Activated CD4-positive, alpha-beta T cell treated with anti-CD3 and anti-CD28 coated beads, Interleukin-2, amount 50 U/mL, for 16 hours (primary cell): ENCODE measurements around the gene CCDC177.
A peak's percentile ranks its signal among the peaks of the same experiment; 100 is the strongest.
"Not testable (repeated sequence)": the region's sequence is repeated elsewhere in the genome, so short reads cannot be mapped to it uniquely, and the experiment has no call there.

Experiments
- DNase-seq: peaks from one replicate; pipeline ENCODE4 v3.0.0-alpha.2; 2020

The CCDC177 gene

DNA sequence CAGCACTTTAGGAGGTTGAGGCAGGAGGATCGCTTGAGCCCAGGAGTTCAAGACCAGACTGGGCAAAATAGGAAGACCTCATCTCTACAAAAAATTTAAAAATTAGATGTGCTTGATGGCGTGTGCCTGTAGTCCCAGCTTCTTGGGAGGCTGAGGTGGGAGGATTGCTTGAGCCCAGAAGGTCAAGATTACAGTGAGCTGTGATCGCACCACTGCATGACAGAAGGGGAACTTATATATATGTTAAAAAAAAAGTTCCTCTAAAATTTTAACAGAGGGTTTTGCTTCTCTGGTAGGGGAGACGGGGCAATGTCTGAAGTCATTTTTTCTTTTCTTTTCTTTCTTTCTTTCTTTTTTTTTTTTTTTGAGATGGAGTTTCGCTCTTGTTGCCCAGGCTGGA, 24.8 kb upstream of the CCDC177 start:
- not testable (repeated sequence) for DNase-seq

DNA sequence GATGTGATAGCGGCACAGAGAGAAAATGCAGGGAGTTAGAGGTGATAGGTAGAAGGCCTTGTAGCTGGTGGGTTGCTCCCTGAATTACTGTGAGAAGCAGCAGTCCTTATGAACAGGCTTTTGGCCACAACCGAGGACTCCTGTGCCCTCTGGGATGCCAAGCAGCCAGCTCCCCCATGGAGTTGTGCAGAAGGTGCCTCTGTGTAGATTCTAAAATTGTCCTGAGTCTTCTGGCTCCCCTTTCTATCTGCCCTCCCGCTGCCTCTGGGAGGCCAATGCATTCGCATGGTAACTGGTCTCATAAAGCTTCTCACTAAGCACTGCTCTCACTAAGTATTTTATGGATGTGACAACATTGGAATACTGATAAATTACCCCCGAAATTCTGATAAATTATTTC, 20.7 kb upstream of the CCDC177 start:
- no peak for DNase-seq

DNA sequence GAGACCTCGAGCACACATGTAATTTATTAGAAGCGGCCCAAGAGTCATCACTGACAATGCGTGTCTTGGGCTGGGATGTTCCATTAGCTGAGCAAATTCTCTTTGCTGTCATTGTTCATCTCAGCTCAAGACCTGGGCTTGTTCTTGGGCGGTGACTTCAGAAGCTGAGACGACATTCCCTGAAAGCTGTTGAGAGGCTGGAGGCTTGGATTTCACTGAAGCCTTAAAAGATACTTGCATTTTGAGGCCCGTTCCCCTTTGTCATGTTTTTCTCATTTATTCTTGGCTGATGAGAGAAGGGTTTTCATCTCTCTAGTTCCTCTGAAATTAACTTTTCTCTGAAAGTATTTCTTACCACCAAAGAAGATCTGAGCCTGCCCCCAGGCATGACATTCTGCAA, 20.2 kb upstream of the CCDC177 start:
- DNase-seq, result no peak

DNA sequence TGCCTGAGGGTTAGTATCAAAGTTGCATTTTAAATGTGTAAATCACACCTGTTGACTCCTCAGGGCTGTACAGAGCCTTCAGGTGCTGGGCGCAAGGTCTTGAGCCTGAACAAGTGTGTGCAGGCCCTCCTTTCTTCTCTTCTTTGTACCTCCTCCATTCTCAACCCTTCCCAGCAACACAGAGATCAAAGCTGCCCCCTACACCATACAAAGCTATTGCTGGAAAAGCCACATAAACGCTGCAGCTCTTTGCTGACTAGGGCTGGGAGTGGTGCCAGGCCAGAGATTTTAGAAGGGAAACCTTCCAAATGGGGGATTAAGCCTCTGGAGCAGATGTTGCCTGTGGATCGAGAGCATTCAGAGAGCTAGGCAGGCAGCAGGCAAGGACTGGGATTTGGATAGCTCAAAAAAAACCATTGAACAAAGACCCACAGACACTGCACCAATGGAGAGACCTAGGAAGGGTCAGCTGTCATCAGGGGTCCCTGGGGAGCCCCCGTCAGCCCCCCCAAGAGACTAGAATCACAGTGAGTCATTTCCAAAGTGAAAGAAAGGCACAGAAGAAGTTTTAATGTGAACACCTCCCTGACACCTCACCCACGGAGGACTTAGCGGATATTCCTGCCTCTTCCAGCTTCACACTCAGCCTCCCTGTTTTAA, 18.5 kb upstream of the CCDC177 start:
- no peak for DNase-seq

DNA sequence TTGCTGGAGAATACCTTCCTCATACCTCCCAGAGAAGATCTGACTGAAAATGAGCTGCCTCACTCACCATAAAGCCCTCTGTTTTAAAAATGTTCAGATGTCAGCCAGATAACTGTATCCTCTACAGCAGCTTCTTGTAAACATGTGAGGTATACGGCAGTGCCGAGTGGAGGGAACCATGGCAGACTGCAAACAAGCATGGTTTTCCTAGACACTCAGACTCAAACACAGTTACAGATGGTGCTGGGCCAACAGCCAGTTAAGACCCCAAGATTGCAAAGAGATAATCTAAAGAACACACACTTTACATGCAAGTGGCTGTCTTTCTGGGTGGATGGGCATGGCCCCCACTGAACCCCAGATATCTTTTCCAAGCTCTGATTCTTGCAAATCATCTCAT, 16.6 kb upstream of the CCDC177 start:
- no peak for DNase-seq

DNA sequence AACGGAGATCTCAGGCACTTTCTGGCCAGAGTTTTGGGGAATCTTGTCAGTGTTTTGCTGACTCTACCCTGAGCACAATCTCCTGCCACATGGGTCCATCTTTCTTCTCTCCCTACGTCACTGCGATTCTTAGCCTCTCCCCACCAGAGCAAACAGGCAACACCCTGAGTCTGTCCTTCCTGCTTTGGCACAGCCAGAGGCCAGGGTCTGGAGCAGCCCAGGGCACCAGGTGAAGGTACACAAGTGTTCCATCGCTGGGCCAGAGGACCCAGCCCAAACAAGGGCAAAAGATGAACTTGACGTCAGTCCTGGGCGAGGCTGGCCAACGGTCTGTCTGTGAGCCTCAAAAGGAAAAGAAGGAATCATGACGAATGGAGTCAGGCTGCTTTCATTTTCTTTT, 12.7 kb upstream of the CCDC177 start:
- DNase-seq, result no peak

DNA sequence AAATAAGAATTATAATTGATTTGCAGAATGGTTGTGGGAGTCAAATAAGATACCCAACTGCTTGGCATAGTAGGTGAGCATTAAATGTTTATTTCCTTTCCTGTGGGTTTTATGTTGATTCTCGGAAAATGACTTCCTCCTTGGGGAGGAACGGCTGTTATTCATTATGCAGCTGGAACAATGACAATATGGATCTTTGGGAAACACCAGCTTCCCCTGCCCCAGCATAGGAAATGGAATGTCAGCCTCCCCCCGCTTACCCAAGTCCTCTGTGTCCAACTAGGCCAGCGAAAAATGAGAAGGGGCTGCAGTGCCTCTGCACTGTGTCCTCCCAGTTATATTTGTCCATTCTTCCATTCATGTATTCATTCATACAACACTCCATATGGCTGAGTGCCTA, 11.7 kb upstream of the CCDC177 start:
- DNase-seq, result no peak

DNA sequence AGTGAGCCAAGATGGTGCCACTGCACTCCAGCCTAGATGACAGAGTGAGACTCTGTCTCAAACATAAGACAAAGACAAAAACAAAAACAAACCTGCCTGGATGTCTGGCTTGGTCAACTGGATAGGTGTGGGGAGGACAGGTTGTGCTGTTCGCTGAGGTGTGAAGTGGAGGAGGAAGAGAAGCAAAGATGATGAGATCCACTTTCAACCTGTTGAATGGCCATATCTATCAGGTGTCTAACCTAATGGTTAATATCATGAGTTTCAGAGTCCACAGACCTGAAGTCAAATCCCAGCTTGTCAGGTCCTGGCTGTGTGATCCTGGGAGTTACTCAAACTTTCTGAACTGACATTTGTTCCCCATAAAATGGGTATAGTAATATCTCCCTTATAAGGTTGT, 9.7 kb upstream of the CCDC177 start:
- DNase-seq, result no peak

DNA sequence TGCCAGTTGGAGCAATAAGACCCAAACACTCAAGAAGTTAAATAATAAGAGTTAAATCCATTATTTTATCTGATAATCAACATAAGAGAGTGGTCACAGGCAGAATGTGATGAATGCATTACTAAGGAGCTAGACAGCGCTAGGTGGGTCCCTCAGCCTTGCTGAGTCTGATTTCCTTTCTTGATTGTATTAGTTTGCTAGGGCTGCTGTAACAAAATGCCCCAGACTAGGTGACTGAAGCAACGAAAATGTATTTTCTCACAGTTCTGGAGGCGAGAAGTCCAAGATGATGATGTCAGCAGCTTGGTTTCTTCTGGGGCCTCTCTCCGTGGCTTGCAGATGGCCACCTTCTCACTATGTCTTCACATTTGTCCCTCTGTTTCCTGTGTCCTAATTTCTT, 8.2 kb upstream of the CCDC177 start:
- DNase-seq, result no peak

DNA sequence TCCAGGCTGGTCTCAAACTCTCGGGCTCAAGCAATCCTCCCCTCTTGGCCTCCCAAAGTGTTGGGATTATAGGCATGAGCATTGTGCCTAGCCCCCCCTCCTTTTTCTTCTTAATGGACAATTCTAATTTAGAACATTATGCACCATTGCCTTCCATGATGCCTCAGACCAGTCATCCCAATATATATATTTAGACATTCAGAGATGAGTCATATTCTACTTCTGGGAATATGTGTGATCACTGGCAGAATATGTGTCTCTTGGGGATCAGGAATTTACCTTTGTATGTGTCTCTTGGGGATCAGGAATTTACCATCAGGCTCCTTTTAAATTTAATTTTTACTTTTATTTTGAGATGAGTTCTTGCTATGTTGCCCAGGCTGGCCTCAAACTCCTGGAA, 7.5 kb upstream of the CCDC177 start:
- DNase-seq, result no peak

DNA sequence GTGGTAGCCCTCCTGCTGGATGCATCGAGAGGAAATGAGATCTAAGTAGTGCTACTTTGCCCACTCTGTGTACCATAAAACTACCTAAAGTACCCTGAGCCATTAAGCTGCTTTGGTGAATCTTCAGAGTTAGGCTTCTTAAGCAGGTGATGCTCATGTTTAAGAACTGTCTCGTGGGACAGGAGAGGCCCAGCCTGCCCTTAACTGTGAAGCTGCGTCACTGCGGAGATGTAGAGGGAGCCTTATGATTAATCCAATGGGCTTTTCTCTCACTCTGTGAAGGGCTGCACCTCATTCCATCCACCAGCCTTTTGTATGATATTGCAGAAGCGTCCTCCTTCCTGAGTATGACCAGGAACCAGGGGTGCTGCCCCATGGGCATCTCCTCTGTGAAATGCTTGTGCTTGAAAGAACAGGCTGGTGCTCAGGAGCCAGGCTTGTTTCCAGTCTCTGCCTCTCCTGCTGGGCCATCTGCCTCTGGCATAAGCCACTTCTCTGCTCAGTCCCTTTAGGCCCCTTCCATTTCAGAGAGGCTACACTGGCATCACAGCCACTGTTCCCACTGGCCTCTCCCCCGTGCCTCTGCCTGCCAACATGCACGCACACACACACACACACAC, 6.8 kb upstream of the CCDC177 start:
- DNase-seq, result no peak

DNA sequence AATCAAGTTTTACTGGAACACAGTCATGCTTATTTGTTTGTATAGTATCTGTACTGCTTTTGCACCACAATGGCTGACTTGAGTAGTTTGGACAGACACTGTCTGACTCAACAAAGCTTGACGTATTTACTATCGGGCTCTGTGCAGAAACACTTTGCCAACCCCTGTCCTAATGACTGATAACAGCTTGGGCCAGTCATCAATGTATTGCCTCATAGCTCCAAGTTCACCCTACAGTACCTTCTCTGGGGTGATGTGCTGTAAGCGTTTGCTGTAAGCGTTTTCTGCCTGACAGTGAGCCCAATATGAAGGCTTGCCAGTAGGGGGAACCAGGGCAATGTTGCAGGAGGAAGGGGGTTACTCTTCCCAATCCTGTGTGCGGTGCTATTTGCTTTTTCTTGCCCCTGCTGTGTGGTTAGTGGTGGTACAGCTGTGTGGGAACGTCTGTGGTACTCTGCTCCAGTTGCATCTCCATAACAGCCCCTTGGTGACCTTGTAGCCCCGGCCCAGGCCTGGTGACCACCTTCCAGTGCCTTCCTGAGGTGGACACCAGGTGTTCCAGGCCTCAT, 5.4 kb upstream of the CCDC177 start:
- DNase-seq, result peak; percentile 32

DNA sequence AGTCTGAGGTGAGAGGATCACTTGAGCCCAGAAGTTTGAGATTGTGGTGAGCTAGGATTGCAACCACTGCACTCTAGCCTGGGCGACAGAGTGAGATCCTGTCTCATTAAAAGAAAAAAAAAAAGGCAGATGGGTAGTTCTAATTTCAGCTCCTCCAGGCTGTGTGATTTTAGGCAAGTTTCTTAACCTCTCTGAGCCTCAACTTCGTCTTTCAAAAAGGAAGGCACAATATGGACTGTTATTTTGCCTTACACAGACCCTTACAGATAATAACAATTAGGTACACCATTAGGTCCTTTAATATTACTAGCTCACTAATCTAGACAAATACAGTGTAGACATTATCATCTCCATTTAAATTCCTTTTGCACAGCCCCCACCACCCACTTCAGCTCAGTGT, 4.8 kb upstream of the CCDC177 start:
- DNase-seq, result no peak

DNA sequence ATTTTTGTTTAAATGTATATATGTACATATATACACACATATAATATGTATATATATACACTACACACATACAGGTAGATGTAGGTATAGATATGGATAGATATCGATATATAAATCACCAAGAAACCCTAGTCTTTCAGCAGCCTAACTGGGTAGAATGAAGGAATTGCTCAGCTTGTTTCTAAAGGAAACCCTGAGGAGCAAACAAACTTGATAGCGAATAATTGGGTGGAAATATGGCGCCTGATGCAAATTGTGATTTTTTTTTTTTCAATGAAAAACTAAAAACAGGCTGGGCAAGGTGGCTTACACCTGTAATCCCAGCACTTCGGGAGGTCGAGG, 254 bp upstream of the CCDC177 start:
- DNase-seq, result no peak

DNA sequence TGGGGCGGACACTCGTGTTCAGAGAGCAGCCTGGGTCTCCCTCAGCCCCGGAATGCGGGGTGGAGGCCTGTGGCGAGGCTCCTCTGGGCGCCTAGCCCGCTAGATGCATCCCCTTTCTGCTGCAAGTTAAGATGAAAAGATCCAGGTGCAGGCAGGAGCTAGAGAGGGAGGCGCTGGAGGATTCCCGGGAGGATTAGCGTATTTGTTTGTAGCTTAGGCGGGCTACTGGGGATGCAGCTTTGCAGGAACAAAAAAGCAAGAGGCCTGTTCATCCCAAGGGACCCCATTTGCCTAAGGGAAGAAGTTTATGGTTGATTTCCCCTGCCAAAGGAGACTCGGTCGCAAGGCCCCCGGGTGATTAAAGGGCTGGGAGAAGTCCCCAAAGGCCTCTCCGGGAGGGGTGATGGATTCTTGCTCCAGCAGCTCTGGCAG, 824 bp downstream of the CCDC177 start:
- DNase-seq, result no peak

DNA sequence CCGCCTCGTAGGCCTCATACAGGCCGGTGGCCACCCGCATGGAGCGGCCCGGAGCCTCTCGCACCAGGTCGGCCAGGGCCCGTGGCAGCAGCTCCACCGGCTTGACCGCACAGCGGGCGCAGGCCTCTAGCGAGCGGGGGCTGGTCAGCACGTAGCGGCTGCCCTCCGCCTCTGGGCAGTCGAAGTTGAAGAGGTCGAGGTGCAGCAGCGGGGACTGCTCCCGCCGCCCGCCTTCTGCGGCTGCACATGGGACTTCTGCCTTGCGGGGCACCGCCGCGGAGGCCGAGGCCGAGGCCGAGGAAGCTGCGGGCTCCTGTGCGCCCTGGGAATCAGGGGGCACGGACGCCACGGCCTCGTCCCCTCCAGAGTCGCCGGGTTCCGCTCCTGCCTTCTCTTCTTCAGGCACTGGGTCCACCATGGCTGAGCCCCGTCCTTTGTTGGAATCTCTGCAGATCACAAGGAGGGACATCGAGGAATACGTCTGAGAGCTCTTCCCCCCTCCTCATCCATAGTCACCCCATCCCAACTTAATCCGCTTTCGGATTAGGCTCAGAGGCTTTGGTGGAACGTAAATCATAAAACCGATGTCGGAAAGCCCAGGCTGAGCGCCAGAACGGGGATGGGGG, 1.4 kb downstream of the CCDC177 start:
- DNase-seq, result no peak

DNA sequence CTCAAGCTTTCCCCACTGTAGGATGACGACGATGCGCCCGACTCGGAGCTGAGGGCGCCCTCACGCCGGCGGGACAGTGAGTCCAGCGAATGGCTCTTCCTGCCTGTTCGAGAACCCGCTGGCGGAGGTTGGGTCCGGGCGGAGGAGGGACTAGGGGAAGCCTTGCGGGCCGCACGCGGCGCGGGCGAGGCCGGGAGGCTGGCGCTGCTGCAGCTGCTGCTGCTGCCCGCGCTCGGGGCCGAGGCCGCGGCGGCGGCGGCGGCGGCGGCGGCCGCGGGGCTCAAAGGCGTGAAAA, 1.9 kb downstream of the CCDC177 start:
- DNase-seq, result no peak

DNA sequence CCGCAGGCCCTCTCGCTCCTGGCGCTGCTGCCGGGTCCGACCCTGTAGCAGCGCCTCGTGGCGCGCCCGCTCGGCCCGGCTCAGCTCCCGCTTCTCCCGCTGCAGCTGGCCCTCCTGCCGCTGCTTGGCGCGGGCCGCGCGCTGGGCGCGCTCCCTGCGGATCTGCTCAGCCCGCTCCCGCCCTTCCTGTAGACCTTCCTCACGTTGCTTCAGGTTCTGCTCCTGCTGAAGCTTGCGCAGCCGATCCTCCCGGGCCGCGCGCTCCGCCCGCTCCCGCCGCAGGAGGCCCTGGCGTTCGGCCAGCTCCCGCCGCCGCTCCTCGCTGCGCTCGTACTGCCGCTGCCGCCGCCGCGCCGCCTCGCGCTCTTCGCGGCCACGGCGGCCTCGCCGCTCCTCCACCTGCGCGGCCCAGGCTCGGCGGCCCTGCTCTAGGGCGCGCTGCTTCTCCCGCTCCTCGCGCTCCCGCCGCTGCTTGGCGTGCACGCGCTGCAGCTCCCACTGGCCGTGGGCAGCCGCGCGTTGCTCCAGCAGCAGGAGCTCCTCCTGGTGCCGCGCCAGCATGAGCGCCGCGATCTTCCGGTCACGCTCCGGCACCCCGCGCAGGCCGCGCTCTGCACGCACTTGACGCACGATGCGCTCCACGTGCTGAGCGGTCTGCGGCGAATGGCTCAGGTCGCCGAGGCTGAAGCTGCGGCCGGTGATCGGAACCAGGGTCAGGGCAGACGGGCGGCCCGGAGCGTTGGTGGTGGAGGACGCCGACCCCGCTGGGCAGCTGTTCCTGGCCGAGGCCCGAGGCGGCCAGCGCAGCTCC, 2.4 kb downstream of the CCDC177 start:
- DNase-seq, result no peak

DNA sequence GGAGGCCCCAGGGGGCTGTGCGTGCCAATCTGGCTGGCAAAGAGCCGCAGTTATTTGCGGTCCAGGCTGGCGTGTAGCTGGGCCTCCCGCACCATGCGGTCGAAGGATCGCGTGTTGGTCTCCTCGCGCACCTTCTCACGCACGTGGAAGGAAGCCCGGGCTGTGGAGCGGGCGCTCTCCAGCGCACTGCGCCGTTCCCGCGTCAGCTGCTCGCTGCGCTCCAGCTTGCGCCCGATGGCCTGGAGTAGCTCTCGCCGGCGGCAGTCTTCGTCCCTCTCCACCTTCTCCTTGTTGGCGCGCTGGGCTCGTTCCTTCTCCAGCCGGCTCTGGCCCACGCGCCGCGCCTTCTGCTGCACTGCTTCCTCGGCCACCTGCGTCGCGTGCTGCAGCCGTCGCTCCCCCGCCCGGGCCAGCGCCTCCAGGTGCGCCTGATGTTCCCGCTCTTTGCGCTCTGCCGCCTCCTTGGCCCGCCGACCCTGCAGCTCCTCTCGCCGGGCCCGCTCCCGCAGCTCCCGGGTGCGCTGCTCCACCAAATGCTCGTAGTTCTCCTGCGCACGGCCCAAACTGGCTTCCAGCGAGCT, 3.1 kb downstream of the CCDC177 start:
- no peak for DNase-seq

DNA sequence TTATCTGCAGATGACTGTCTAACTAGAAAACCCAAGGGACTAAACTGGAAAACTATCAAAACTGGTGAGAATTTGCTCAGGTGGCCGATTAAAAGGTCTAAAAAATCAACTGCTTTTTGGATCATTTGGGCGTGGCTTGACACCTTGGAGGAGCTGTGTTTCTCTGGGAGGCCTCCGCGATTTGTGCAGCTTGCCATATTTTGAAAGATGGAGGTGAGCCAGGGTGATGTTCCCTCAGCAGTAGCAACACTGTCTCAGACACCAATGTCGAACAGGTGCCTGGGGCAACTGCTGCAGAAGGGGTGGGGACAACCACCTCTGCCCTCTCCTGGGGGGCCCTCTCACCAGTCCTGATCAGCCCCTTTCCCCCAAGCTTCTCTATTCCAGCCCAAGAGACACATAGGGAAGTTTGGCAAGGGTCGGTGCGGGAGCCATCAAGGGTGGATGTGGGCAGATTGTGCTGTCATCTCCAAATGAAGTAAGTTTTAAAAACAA, 3.8 kb downstream of the CCDC177 start:
- no peak for DNase-seq

DNA sequence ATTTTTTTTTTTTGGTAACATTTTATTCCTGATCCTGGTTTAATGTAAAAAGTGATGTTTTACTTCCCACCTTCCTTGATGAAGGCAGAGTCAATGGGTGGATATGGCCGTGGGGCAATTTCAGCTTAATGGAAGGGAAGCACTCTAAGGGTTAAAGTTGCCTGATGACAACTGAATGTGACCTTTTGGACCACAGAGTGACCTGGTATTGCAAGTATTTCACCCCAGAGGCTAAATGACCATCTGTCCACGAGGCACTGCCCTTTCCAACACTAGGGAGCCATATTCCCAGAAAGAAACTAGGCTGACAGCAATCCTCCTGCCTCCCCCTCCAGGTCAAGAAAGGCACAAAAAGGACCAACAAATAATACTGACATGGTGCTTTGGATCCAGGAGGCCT, 4.8 kb downstream of the CCDC177 start:
- DNase-seq, result no peak

DNA sequence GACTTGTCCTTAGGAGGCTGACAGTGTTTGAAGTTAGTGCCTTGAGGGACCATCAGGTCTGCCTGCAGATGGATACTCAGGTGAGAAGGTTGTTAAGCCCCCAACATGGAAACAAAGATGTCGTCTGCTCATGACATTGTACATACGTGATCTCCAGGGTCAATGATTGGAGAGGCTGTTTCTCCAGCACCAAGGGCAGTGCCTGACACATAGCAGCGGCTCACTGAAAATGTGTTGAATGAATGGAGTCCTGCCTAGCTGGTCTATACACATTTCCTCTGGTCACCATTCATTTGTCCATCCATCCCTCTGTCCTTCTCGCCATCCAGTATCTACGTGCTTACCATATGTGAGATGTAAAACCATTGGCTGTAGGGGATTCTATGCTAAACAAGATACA, 7.1 kb downstream of the CCDC177 start:
- DNase-seq, result no peak

DNA sequence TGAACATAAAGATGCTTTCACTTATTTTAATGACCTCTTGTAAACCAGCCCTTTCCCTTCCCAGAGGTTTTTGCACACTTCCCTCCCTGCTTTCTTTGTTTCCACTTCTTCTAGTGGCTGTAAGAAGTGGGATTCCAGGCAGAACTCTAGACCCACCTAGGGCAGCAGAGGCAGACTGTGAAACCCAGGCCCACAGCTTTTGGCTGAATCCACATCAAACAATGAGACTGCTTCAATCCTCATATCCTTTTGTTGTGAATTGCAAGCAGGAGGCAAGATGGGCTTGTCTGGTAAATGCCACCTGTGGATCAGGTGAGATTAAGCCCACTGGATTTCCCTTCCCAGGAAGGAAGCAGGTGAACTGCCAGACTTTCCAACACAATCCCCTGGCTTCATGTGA, 12.8 kb downstream of the CCDC177 start:
- no peak for DNase-seq
